K562 (cell line): ENCODE data around the gene TRMT44. TPM values are rescaled to one million over a fixed set of nuclear protein-coding genes. Genes with fewer than 3 reads are reported as not detected.

ENCODE experiments used
- ARID4B ChIP-seq: sonication (generic); formaldehyde crosslinking; IDR thresholded peaks from 2 replicates; pipeline ENCODE4 v1.8.0; 2022; ENCODE audit warnings: mild to moderate bottlenecking, missing genetic modification reagents
- ETV1 ChIP-seq: fragments of 450-650 bp; conservative IDR thresholded peaks from 2 replicates; pipeline ENCODE4 v1.6.1; 2016; ENCODE audit warnings: missing genetic modification characterization, control low read depth, low read depth, missing compliant biosample characterization
- FOXK2 ChIP-seq, 2 experiments: fragments of 450-650 bp; IDR thresholded peaks in 1 of 2; conservative IDR thresholded peaks in 1 of 2; 2 replicates each; pipeline ENCODE4 v1.6.1; 2016; ENCODE audit warnings: low read depth in 2 of 2, mild to moderate bottlenecking in 1 of 2
- FUS ChIP-seq: fragments of 200-400 bp; formaldehyde crosslinking; optimal IDR thresholded peaks from 2 replicates; pipeline ENCODE3; 2017; ENCODE audit warnings: low read depth, low read length
- JUND ChIP-seq, 2 experiments: IDR thresholded peaks; 2 replicates in 1 of 2; 3 replicates in 1 of 2; pipeline ENCODE4 v1.6.1; 2011; ENCODE audit warnings: borderline replicate concordance in 2 of 2, low read depth in 2 of 2, low read length in 2 of 2, improper control_type of control experiment in 1 of 2, missing biosample characterization in 1 of 2, missing genetic modification characterization in 1 of 2, missing genetic modification reagents in 1 of 2
- NR1H2 ChIP-seq: sonication (generic); formaldehyde crosslinking; IDR thresholded peaks from 2 replicates; pipeline ENCODE4 v1.4.0; 2020; ENCODE audit warnings: mild to moderate bottlenecking, missing genetic modification reagents
- OTX1 ChIP-seq: fragments of 450-650 bp; formaldehyde crosslinking; IDR thresholded peaks from 2 replicates; pipeline ENCODE4 v1.4.0; 2022; ENCODE audit warnings: mild to moderate bottlenecking
- SETDB1 ChIP-seq: IDR thresholded peaks from one replicate; pipeline ENCODE4 v1.6.1; 2012; ENCODE audit warnings: low read length, control low read depth, inconsistent platforms
- SMARCB1 ChIP-seq: IDR thresholded peaks from 2 replicates; pipeline ENCODE4 v1.6.1; 2011; ENCODE audit warnings: improper control_type of control experiment, low read depth; ENCODE audit not compliant: insufficient read length
- SNRNP70 ChIP-seq: fragments of 200-400 bp; formaldehyde crosslinking; optimal IDR thresholded peaks from 2 replicates; pipeline ENCODE3; 2017; ENCODE audit warnings: low read depth, low read length
- TAF7 ChIP-seq: fragments of 450-650 bp; IDR thresholded peaks from 2 replicates; pipeline ENCODE4 v1.6.1; 2016; ENCODE audit warnings: missing genetic modification characterization, missing compliant biosample characterization
- THRAP3 ChIP-seq: fragments of 450-650 bp; IDR thresholded peaks from 2 replicates; pipeline ENCODE4 v1.6.1; 2016; ENCODE audit warnings: mild to moderate bottlenecking, inconsistent platforms, borderline replicate concordance
- U2AF2 ChIP-seq: fragments of 200-400 bp; formaldehyde crosslinking; optimal IDR thresholded peaks from 2 replicates; pipeline ENCODE3; 2017; ENCODE audit warnings: low read depth, mild to moderate bottlenecking, low read length
- USF2 ChIP-seq: sonication (generic); formaldehyde crosslinking; IDR thresholded peaks from 2 replicates; pipeline ENCODE4 v1.5.0; 2020; ENCODE audit warnings: missing genetic modification reagents
- ZKSCAN1 ChIP-seq: fragments of 150-350 bp; IDR thresholded peaks from 2 replicates; pipeline ENCODE4 v1.6.1; 2016; ENCODE audit warnings: low read depth, low read length
- ZNF197 ChIP-seq: fragments of 200-800 bp; sonication (Bioruptor generic); IDR thresholded peaks from 2 replicates; pipeline ENCODE4 v1.6.1; 2016; ENCODE audit warnings: low read depth, missing genetic modification characterization, missing compliant biosample characterization
- ZNF444 ChIP-seq: fragments of 250-450 bp; sonication (Bioruptor Pico); IDR thresholded peaks from 2 replicates; pipeline ENCODE4 v1.4.0; 2020; ENCODE audit warnings: mild to moderate bottlenecking, moderate library complexity
- ZNF699 ChIP-seq: fragments of 250-450 bp; sonication (Bioruptor Pico); IDR thresholded peaks from 2 replicates; pipeline ENCODE4 v1.8.0; 2021; ENCODE audit warnings: mild to moderate bottlenecking, moderate library complexity; ENCODE audit not compliant: insufficient replicate concordance
- polyA plus RNA-seq, 8 experiments: library from polyadenylated mRNA; depleted of rRNA in 4 of 8; stranded (reverse) in 5 of 8; unstranded in 3 of 8; fragments of >200 nt; fragmentation: Nextera tagmentation in 2 of 8; fragmentation: Illumina TruSeq in 1 of 8; extraction: Ambion mirVana in 2 of 8; extraction: Trizol in 1 of 8; gene quantifications; 2 replicates each; pipeline versions ENCODE4 v1.2.1 to v1.2.3, GENCODE V29; 2011 to 2014; ENCODE audit warnings: inconsistent platforms in 1 of 8, missing spikeins in 1 of 8
- total RNA-seq, 7 experiments: library from RNA; depleted of rRNA in 6 of 7; stranded (reverse); fragments of >200 nt in 6 of 7; fragmentation: Illumina TruSeq in 2 of 7; extraction: Trizol in 2 of 7; gene quantifications; 2 replicates each; pipeline versions ENCODE4 v1.2.1 to v1.2.3, GENCODE V29; 2011 to 2021; ENCODE audit warnings: low replicate concordance in 1 of 7
- TF ChIP-seq, protein P1 (sequence below): fragments of 250-450 bp; sonication (Bioruptor Pico); IDR thresholded peaks from 2 replicates; pipeline ENCODE4 v1.8.0; 2021; ENCODE audit warnings: mild to moderate bottlenecking, moderate library complexity
- TF ChIP-seq, protein P2 (sequence below): sonication (generic); formaldehyde crosslinking; IDR thresholded peaks from 2 replicates; pipeline ENCODE4 v1.8.1; 2022; ENCODE audit warnings: missing genetic modification reagents

TRMT44 gene
- total and polyA plus RNA-seq, 9 of the 15 experiments (the other 6 are each of a cell fraction or from before 2014, with no cell fraction given): 1.2 to 18.6 (median 10.0) TPM

GRCh38 chr4:8440492-8441311 is at the start of gene TRMT44, which contains the start of gene ACOX3 (continued):
- TF ChIP-seq USF2 (no peak), SETDB1 (no peak), NR1H2 (CRISPR knock-in tag) (0 out of 2 replicates have a peak, but pooled peaks have one; percentile 77), ARID4B (CRISPR knock-in tag) (peak; percentile 97), U2AF2 (no peak), JUND (IDR thresholded peaks at IDR 0.05; ENCODE audit: borderline replicate concordance, low read depth, low read length) (peak; percentile 78), JUND (tag; IDR thresholded peaks at IDR 0.05; ENCODE audit: borderline replicate concordance, low read depth, low read length) (no peak; the same call in 2 of the 3 replicates), SMARCB1 (no peak), ETV1 (tag) (peak; percentile 86), OTX1 (CRISPR knock-in tag) (no peak), FOXK2 (conservative IDR thresholded peaks at IDR 0.05 in 1 of 2, IDR thresholded peaks at IDR 0.05 in 1 of 2; ENCODE audit: low read depth in 2 of 2) (peak; percentile 72 to 81; a peak in 2 of 4 replicates), THRAP3 (no peak), ZKSCAN1 (peak; percentile 74; the same call in 1 of the 2 replicates), ZNF699 (CRISPR knock-in tag) (no peak), ZNF444 (CRISPR knock-in tag) (no peak), FUS (no peak), ZNF197 (CRISPR knock-in tag) (no peak), TAF7 (tag) (peak; percentile 85), SNRNP70 (no peak)
- TF ChIP-seq, protein P1, sequence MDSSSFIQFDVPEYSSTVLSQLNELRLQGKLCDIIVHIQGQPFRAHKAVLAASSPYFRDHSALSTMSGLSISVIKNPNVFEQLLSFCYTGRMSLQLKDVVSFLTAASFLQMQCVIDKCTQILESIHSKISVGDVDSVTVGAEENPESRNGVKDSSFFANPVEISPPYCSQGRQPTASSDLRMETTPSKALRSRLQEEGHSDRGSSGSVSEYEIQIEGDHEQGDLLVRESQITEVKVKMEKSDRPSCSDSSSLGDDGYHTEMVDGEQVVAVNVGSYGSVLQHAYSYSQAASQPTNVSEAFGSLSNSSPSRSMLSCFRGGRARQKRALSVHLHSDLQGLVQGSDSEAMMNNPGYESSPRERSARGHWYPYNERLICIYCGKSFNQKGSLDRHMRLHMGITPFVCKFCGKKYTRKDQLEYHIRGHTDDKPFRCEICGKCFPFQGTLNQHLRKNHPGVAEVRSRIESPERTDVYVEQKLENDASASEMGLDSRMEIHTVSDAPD (CRISPR knock-in tag): no peak
- TF ChIP-seq, protein P2, sequence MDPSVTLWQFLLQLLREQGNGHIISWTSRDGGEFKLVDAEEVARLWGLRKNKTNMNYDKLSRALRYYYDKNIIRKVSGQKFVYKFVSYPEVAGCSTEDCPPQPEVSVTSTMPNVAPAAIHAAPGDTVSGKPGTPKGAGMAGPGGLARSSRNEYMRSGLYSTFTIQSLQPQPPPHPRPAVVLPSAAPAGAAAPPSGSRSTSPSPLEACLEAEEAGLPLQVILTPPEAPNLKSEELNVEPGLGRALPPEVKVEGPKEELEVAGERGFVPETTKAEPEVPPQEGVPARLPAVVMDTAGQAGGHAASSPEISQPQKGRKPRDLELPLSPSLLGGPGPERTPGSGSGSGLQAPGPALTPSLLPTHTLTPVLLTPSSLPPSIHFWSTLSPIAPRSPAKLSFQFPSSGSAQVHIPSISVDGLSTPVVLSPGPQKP (CRISPR knock-in tag): no peak
